SU-DHL-6 (cell line): ENCODE results near the gene COBLL1.

ENCODE experiments used
- H2AFZ ChIP-seq: fragments of 200-600 bp; sonication (generic); 2 replicates; pipeline ENCODE4 v1.6.1; 2014; ENCODE audit warnings: low read depth, mild to moderate bottlenecking, moderate library complexity, mixed read lengths, antibody characterized with exemption, low read length; ENCODE audit not compliant: severe bottlenecking
- H3F3A ChIP-seq: fragments of 200-600 bp; shearing (Covaris generic); 2 replicates; pipeline ENCODE4 v1.6.0; 2016; ENCODE audit warnings: antibody characterized with exemption, mild to moderate bottlenecking; ENCODE audit not compliant: insufficient read depth
- H3K27ac ChIP-seq: fragments of 200-600 bp; sonication (generic); 2 replicates; pipeline ENCODE4 v1.5.1; 2016; ENCODE audit warnings: low read depth, mild to moderate bottlenecking, low read length, moderate library complexity, mixed read lengths
- H3K27me3 ChIP-seq: fragments of 200-600 bp; sonication (generic), shearing (Covaris generic); 2 replicates; pipeline ENCODE4 v1.6.0; 2014; ENCODE audit warnings: mild to moderate bottlenecking, low read length
- H3K36me3 ChIP-seq: fragments of 200-600 bp; sonication (generic); 2 replicates; pipeline ENCODE4 v1.6.1; 2014; ENCODE audit warnings: mild to moderate bottlenecking, low read length, mixed read lengths
- H3K4me2 ChIP-seq: fragments of 300-600, 200-600 bp; shearing (Covaris generic), sonication (generic); 2 replicates; pipeline ENCODE4 v1.6.0; 2014; ENCODE audit warnings: low read length, low read depth, mild to moderate bottlenecking; ENCODE audit not compliant: poor library complexity, severe bottlenecking
- H3K4me3 ChIP-seq: fragments of 200-600 bp; sonication (generic); 2 replicates; pipeline ENCODE4 v1.5.1; 2014; ENCODE audit warnings: antibody characterized with exemption, low read length, mild to moderate bottlenecking, mixed read lengths; ENCODE audit not compliant: insufficient read depth, poor library complexity, severe bottlenecking
- H3K79me2 ChIP-seq: fragments of 200-600 bp; sonication (generic); 2 replicates; pipeline ENCODE4 v1.6.1; 2014; ENCODE audit warnings: mild to moderate bottlenecking, low read length, moderate library complexity; ENCODE audit not compliant: insufficient read depth
- H3K9ac ChIP-seq: fragments of 200-600 bp; sonication (generic); 2 replicates; pipeline ENCODE4 v1.7.0; 2014; ENCODE audit warnings: mild to moderate bottlenecking, low read length
- H3K9me2 ChIP-seq: fragments of 200-600 bp; sonication (generic); replicated peaks from 2 replicates; pipeline ENCODE4 v1.6.1; 2014; ENCODE audit warnings: low read length; ENCODE audit not compliant: insufficient read depth
- H3K9me3 ChIP-seq: fragments of 200-600 bp; sonication (generic); 2 replicates; pipeline ENCODE4 v1.6.1; 2014; ENCODE audit warnings: low read length, mixed read lengths; ENCODE audit not compliant: insufficient read depth
- H4K20me1 ChIP-seq: fragments of 200-600 bp; sonication (generic); 2 replicates; pipeline ENCODE4 v1.6.1; 2014; ENCODE audit warnings: low read depth, mild to moderate bottlenecking, antibody characterized with exemption, low read length, moderate library complexity, mixed read lengths
- EZH2phosphoT487 ChIP-seq: fragments of 200-600 bp; sonication (generic), shearing (Covaris generic); conservative IDR thresholded peaks from 2 replicates; pipeline ENCODE4 v1.6.1; 2018; ENCODE audit warnings: mild to moderate bottlenecking, antibody characterized with exemption, low read length, moderate library complexity, mixed read lengths
- TF ChIP-seq, protein P1 (sequence below): fragments of 200-600 bp; sonication (generic); IDR thresholded peaks from one replicate; pipeline ENCODE4 v1.5.1; 2017; ENCODE audit warnings: antibody characterized with exemption, mild to moderate bottlenecking, low read length, moderate library complexity; ENCODE audit not compliant: insufficient read depth, poor library complexity, severe bottlenecking

The COBLL1 gene

GRCh38 chr2:164642268-164642667, 199.4 kb downstream of the COBLL1 start:
- no peak overlapping the region for H3K4me3 ChIP-seq
- no peak overlapping the region for H3K4me2 ChIP-seq
- H3K27ac ChIP-seq, result no peak overlapping the region
- no peaks in the 10 kb centered on the region for H3F3A ChIP-seq
- no peaks in the 10 kb centered on the region for H3K79me2 ChIP-seq
- H3K27me3 ChIP-seq, result no peaks in the 10 kb centered on the region
- H4K20me1 ChIP-seq, result no peaks in the 10 kb centered on the region
- H2AFZ ChIP-seq, result no peak overlapping the region
- H3K9me3 ChIP-seq, result no peaks in the 10 kb centered on the region
- no peaks in the 10 kb centered on the region for H3K36me3 ChIP-seq
- no peaks in the 10 kb centered on the region for H3K9me2 ChIP-seq
- no peak overlapping the region for H3K9ac ChIP-seq
- no peak for TF ChIP-seq EZH2phosphoT487
- TF ChIP-seq, protein P1, sequence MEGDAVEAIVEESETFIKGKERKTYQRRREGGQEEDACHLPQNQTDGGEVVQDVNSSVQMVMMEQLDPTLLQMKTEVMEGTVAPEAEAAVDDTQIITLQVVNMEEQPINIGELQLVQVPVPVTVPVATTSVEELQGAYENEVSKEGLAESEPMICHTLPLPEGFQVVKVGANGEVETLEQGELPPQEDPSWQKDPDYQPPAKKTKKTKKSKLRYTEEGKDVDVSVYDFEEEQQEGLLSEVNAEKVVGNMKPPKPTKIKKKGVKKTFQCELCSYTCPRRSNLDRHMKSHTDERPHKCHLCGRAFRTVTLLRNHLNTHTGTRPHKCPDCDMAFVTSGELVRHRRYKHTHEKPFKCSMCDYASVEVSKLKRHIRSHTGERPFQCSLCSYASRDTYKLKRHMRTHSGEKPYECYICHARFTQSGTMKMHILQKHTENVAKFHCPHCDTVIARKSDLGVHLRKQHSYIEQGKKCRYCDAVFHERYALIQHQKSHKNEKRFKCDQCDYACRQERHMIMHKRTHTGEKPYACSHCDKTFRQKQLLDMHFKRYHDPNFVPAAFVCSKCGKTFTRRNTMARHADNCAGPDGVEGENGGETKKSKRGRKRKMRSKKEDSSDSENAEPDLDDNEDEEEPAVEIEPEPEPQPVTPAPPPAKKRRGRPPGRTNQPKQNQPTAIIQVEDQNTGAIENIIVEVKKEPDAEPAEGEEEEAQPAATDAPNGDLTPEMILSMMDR, result no peak
